Measurements from ENCODE around the gene CEP57L1.

DNA sequence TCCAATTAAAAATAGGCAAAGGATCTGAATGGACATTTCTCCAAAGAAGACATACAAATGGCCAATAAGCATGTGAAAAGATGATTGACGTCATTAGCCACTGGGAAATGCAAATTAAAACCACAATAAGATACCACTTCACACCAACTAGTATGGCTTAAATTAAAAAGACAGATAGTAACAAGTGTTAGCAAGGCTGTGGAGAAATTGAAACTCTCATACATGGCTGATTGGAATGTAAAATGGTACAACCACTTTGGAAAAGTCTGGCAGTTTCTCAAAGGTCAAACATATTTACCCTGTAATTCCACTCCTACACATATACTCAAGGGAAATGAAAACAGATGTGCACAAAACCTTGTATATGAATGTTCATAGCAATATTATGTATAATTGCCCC lies 83.6 kb downstream of the CEP57L1 start:
- TF ChIP-seq, protein P1, sequence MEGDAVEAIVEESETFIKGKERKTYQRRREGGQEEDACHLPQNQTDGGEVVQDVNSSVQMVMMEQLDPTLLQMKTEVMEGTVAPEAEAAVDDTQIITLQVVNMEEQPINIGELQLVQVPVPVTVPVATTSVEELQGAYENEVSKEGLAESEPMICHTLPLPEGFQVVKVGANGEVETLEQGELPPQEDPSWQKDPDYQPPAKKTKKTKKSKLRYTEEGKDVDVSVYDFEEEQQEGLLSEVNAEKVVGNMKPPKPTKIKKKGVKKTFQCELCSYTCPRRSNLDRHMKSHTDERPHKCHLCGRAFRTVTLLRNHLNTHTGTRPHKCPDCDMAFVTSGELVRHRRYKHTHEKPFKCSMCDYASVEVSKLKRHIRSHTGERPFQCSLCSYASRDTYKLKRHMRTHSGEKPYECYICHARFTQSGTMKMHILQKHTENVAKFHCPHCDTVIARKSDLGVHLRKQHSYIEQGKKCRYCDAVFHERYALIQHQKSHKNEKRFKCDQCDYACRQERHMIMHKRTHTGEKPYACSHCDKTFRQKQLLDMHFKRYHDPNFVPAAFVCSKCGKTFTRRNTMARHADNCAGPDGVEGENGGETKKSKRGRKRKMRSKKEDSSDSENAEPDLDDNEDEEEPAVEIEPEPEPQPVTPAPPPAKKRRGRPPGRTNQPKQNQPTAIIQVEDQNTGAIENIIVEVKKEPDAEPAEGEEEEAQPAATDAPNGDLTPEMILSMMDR (IDR thresholded peaks at IDR 0.05): no peak
- no peak for TF ChIP-seq POLR2A (IDR thresholded peaks at IDR 0.05)

All from adrenal gland (tissue), 5 donors.